GM12891 (cell line): ENCODE measurements around the gene EYS.
"Not testable (repeated sequence)": the region's sequence is repeated elsewhere in the genome, so short reads cannot be mapped to it uniquely, and the experiment has no call there.

ENCODE experiments used
- POLR2A ChIP-seq: IDR thresholded peaks from 2 replicates; pipeline ENCODE4 v1.6.1; 2011; ENCODE audit warnings: low read depth, low read length, control low read depth
- POLR2AphosphoS5 ChIP-seq: IDR thresholded peaks from 2 replicates; pipeline ENCODE4 v1.6.1; 2011; ENCODE audit warnings: low read depth, low read length, control low read depth
- SPI1 ChIP-seq: IDR thresholded peaks from 2 replicates; pipeline ENCODE4 v1.6.1; 2011; ENCODE audit warnings: low read depth, low read length, control low read depth
- TAF1 ChIP-seq: IDR thresholded peaks from 2 replicates; pipeline ENCODE4 v1.6.1; 2011; ENCODE audit warnings: low read depth, low read length, control low read depth

- TF ChIP-seq POLR2AphosphoS5, TAF1, POLR2A, SPI1: not testable (repeated sequence)
Observed at GRCh38 chr6:63738190-63738589, 1968.8 kb downstream of the EYS start.
